ENCODE results near the gene SLFNL1. TPM values are rescaled to one million over a fixed set of nuclear protein-coding genes. Genes with fewer than 3 reads are reported as not detected.

The SLFNL1 gene
- total RNA-seq, 1 donor from 2014 or later, result 0.30 TPM

DNA sequence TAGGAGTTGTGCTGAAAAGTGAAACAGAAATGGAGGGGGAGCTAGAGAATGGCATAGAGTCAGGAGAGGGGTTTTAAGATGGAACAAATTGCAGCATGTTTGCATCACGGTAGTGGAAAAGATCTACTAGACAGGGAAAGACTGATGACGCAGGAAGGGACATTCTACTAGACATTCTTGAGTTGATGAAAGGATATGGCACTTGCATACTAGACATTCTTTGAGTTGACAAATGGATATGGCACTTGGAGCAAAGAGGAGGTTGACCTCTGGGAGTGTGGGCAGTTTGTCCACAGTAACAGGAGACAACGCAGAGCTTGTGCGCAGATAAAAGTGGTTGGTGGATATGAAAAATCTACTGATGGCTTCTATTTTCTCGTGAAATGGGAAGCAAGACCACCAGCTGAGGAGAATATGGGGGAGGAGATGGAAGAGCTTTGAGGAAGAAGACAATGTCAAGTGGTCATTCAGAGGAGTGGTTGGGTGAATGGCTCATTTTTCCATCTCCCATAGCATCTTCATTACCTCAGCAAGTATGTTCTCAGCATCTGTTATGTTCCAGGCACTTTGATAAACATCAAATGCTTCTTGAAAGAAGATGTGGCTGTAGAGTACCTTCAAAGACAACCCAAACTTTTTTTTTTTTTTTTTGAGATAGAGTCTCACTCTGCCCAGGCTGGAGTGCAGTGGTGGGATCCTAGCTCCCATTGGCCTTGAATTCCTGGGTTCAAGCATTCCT, 44.4 kb downstream of the SLFNL1 start:
- no peak for DNase-seq (ENCODE audit: low spot score)
- intact Hi-C loops (cut with DNase I), result no loop called here

DNA sequence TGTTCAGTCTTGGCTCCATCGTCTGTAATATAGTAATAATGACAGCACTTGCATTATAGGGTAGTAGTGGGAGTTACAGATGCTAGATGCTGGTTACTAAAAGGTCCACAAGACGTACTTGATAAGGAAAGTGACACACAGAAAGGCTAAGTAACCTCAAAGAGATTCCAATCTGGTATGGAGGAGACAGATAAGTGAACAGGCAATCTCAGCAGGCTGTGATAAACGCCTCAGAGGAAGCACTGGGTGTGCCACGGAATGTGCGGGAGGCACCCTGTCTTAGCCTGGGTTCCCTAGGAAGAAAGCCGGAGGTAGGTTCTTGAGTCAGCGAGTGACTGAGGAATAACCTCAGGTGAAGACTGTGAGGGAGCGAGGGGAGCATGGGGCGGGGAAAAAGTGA, 46.6 kb downstream of the SLFNL1 start:
- intact Hi-C loops (cut with DNase I), result no loop called here

DNA sequence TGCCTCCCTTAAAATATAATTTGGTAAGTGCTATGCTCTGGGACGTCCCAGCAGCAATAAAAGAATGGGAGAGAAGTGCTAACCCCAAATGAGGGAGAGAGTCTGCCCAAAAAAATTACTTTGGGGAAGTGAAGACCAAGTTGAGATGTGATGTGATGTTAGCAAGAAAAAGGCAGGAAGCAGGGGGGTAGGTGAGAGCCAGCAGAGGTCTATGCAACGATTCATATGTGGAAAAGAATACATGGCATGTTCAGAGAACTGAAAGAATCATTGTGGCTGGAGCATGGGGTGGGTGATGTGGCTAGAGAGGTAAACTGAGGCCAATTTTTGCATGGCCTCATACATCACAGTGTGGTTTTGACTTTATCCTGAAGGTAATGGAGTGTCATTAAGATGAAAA, 47.6 kb downstream of the SLFNL1 start:
- DNase-seq (ENCODE audit: low spot score), result no peak
- intact Hi-C loops (cut with DNase I), result no loop called here

More for the DNA sequence above, 46.6 kb downstream of the SLFNL1 start:
- DNase-seq (ENCODE audit: low spot score), result no peak

DNA sequence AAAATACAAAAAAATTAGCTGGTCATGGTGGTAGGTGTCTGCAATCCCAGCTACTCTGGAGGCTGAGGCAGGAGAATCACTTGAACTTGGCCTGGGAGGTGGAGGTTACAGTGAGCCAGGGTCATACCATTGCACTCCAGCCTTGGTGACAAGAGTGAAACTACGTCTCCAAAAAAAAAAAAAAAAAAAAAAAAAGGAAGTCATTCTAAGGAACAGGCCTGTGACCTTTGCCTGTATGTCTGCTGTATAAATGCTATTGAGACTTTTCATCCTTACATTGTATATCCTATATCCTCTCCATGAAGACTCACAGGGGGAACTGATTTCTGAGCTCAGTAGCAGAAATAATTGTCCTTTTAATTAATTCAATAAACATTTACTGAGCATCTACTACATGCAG, 49.6 kb downstream of the SLFNL1 start:
- intact Hi-C loops (cut with DNase I), result no loop called here
- DNase-seq (ENCODE audit: low spot score), result no peak

DNA sequence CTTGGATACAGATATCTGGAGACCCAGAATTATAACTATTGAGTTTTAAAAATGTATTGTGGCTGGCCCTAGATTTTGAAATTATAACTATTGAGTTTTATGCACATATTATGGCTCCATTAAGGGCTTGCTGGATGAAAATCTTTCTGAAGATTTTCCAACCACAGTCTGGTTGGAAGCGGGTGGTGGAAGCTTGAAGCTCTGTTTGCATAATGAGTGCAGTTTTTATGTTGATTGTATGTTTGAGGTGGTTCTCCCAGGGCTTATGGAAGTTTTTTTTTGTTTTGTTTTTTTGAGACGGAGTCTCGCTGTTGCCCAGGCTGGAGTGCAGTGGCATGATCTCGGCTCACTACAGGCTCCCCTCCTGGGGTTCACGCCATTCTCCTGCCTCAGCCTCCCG, 52.1 kb downstream of the SLFNL1 start:
- intact Hi-C loops (cut with DNase I), result no loop called here

DNA sequence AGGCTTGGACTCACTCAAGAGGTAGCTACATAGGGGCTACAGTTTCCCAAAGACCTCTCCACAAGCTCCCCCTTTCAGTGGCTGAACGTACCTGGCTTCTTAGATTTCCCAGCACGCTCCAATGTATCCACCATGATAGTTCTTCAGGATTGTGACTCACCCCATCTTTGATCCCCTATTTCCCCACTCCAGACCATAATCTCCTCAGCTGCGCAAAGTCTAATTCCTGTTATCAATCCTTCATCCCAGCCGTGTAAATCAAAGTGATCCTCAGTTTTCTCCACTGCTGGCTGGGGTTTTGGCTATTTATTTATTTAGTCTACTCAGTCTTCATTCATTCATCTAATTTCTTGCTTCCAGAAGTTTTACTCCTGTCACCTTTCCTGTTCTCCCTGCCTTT, 55.1 kb downstream of the SLFNL1 start:
- DNase-seq (ENCODE audit: low spot score), result no peak
- intact Hi-C loops (cut with DNase I), result no loop called here

More for the DNA sequence above, 52.1 kb downstream of the SLFNL1 start:
- DNase-seq (ENCODE audit: low spot score), result no peak

Other genes starting within 250 kb of the SLFNL1 start
- 3.6 TPM for gene KCNQ4, start 237.9 kb downstream of the SLFNL1 start, total RNA-seq
- 8.7 TPM for gene CITED4, start 159.4 kb downstream of the SLFNL1 start, total RNA-seq
- gene CTPS1, start 42.0 kb downstream of the SLFNL1 start, total RNA-seq, result 8.5 TPM
- 47.3 TPM for gene SCMH1, start 220.6 kb upstream of the SLFNL1 start, total RNA-seq

All from cardiac septum (tissue), 1 donor.